GM19035 (cell line): ENCODE measurements around the gene SNX21.

Experiments used
- ATAC-seq: cut with Tn5 transposase; IDR thresholded peaks from one replicate; pipeline ENCODE4 v1.9.1; 2021; ENCODE audit not compliant: unreplicated experiment

SNX21 gene

GRCh38 chr20:45878076-45878761 is 44.6 kb downstream of the SNX21 start:
- ATAC-seq: no peak

GRCh38 chr20:45880988-45881788 is 47.6 kb downstream of the SNX21 start, which contains the start of gene ZSWIM1:
Gene ZSWIM1 (plus strand): TSS chr20:45881227. CDS start chr20:45882593, 1,366 bp downstream.
- peak; percentile 95 for ATAC-seq

- no peak for ATAC-seq
These were observed 49.0 kb downstream of the SNX21 start for GRCh38 chr20:45882469-45883099.

- no peak for ATAC-seq
These were observed 49.5 kb downstream of the SNX21 start for GRCh38 chr20:45883100-45883469.

GRCh38 chr20:45886590-45887345 is 53.2 kb downstream of the SNX21 start:
- ATAC-seq: no peak

GRCh38 chr20:45887346-45887715 is 53.7 kb downstream of the SNX21 start, which contains the start of gene SPATA25:
Gene SPATA25 (minus strand): TSS chr20:45887622. CDS start chr20:45887590, 32 bp downstream.
- no peak for ATAC-seq

GRCh38 chr20:45888681-45889080 is 55.1 kb downstream of the SNX21 start:
- no peak for ATAC-seq

- ATAC-seq: peak; percentile 4
These were observed 56.7 kb downstream of the SNX21 start for GRCh38 chr20:45890077-45890984.

- ATAC-seq: peak; percentile 81
These were observed 57.7 kb downstream of the SNX21 start, which contains the start of the genes CTSA and NEURL2 for GRCh38 chr20:45890985-45891983. Gene CTSA (plus strand): TSS chr20:45891335. CDS start chr20:45891569, 234 bp downstream. Gene NEURL2 (minus strand): TSS chr20:45891208. CDS start chr20:45890991, 217 bp downstream.

- ATAC-seq: no peak
These were observed 58.6 kb downstream of the SNX21 start for GRCh38 chr20:45892049-45892825.
